ENCODE results near the gene SPCS3. TPM values are rescaled to one million over a fixed set of nuclear protein-coding genes. Genes with fewer than 3 reads are reported as not detected.
"Not testable (repeated sequence)": the region's sequence is repeated elsewhere in the genome, so short reads cannot be mapped to it uniquely, and the experiment has no call there.

Gene SPCS3
- total RNA-seq, 1 donor from 2014 or later: 118 TPM

GRCh38 chr4:176320976-176321361, 1.2 kb downstream of the SPCS3 start:
- H3K4me1 Mint-ChIP-seq (ENCODE audit: unreplicated experiment): peaks cover 40% of the 10 kb centered on the region
- H3K9me3 Mint-ChIP-seq (ENCODE audit: unreplicated experiment): no peaks in the 10 kb centered on the region

GRCh38 chr4:176321589-176321988, 1.8 kb downstream of the SPCS3 start:
- Mint-ChIP-seq H3K27me3 (ENCODE audit: unreplicated experiment) (no peaks in the 10 kb centered on the region), H3K27ac (ENCODE audit: unreplicated experiment) (peak overlapping the region; percentile 90), H3K4me3 (ENCODE audit: unreplicated experiment) (peak overlapping the region; percentile 88), H3K4me1 (ENCODE audit: unreplicated experiment) (peaks cover 40% of the 10 kb centered on the region), H3K9me3 (ENCODE audit: unreplicated experiment) (no peaks in the 10 kb centered on the region), H3K36me3 (ENCODE audit: unreplicated experiment) (peaks cover 4% of the 10 kb centered on the region)
- DNase-seq (ENCODE audit: extremely low spot score, unreplicated experiment): no peak
- TF ChIP-seq, protein P1, sequence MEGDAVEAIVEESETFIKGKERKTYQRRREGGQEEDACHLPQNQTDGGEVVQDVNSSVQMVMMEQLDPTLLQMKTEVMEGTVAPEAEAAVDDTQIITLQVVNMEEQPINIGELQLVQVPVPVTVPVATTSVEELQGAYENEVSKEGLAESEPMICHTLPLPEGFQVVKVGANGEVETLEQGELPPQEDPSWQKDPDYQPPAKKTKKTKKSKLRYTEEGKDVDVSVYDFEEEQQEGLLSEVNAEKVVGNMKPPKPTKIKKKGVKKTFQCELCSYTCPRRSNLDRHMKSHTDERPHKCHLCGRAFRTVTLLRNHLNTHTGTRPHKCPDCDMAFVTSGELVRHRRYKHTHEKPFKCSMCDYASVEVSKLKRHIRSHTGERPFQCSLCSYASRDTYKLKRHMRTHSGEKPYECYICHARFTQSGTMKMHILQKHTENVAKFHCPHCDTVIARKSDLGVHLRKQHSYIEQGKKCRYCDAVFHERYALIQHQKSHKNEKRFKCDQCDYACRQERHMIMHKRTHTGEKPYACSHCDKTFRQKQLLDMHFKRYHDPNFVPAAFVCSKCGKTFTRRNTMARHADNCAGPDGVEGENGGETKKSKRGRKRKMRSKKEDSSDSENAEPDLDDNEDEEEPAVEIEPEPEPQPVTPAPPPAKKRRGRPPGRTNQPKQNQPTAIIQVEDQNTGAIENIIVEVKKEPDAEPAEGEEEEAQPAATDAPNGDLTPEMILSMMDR (IDR thresholded peaks at IDR 0.05): no peak

More at GRCh38 chr4:176320976-176321361, 1.2 kb downstream of the SPCS3 start:
- Mint-ChIP-seq H3K4me3 (ENCODE audit: unreplicated experiment) (peak overlapping the region; percentile 88), H3K36me3 (ENCODE audit: unreplicated experiment) (peaks cover 4% of the 10 kb centered on the region), H3K27me3 (ENCODE audit: unreplicated experiment) (no peaks in the 10 kb centered on the region), H3K27ac (ENCODE audit: unreplicated experiment) (peak overlapping the region; percentile 90)
- TF ChIP-seq, protein P1 (IDR thresholded peaks at IDR 0.05): no peak
- no peak for DNase-seq (ENCODE audit: extremely low spot score, unreplicated experiment)

- H3K4me1 Mint-ChIP-seq (ENCODE audit: unreplicated experiment): peaks cover 39% of the 10 kb centered on the region
- H3K36me3 Mint-ChIP-seq (ENCODE audit: unreplicated experiment): peaks cover 11% of the 10 kb centered on the region
- no peaks in the 10 kb centered on the region for H3K9me3 Mint-ChIP-seq (ENCODE audit: unreplicated experiment)
- TF ChIP-seq, protein P1 (IDR thresholded peaks at IDR 0.05): no peak
- H3K27ac Mint-ChIP-seq (ENCODE audit: unreplicated experiment): peak overlapping the region; percentile 67
- no peak for DNase-seq (ENCODE audit: extremely low spot score, unreplicated experiment)
- no peaks in the 10 kb centered on the region for H3K27me3 Mint-ChIP-seq (ENCODE audit: unreplicated experiment)
- H3K4me3 Mint-ChIP-seq (ENCODE audit: unreplicated experiment): no peak overlapping the region
Measured at GRCh38 chr4:176323511-176324160, 3.9 kb downstream of the SPCS3 start.

DNA sequence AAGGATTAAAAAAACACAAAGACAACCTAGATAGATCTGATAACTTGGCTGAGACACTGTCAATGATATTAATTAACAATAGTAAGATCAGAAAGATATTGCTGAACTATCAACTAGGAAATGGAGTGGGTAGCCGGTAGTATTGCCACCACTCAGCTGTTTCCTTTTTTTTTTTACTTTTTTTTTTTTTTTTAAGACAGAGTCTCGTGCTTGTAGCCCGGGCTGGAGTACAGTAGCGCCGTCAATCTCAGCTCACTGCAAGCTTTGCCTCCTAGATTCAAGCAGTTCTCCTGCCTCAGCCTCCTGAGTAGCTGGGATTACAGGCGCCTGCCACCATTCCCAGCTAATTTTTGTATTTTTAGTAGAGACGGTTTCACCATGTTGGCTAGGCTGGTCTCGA, 5.1 kb downstream of the SPCS3 start:
- not testable (repeated sequence) for DNase-seq (ENCODE audit: extremely low spot score, unreplicated experiment); H3K27ac Mint-ChIP-seq (ENCODE audit: unreplicated experiment); H3K4me3 Mint-ChIP-seq (ENCODE audit: unreplicated experiment); H3K27me3 Mint-ChIP-seq (ENCODE audit: unreplicated experiment); H3K9me3 Mint-ChIP-seq (ENCODE audit: unreplicated experiment)
- Mint-ChIP-seq H3K36me3 (ENCODE audit: unreplicated experiment) (peaks cover 11% of the 10 kb centered on the region), H3K4me1 (ENCODE audit: unreplicated experiment) (peaks cover 34% of the 10 kb centered on the region)

- peaks cover 9% of the 10 kb centered on the region for H3K4me1 Mint-ChIP-seq (ENCODE audit: unreplicated experiment)
- peaks cover 24% of the 10 kb centered on the region for H3K36me3 Mint-ChIP-seq (ENCODE audit: unreplicated experiment)
- no peak for DNase-seq (ENCODE audit: extremely low spot score, unreplicated experiment)
- H3K27me3 Mint-ChIP-seq (ENCODE audit: unreplicated experiment): no peaks in the 10 kb centered on the region
- TF ChIP-seq, protein P1 (IDR thresholded peaks at IDR 0.05): no peak
- H3K4me3 Mint-ChIP-seq (ENCODE audit: unreplicated experiment): no peak overlapping the region
- H3K9me3 Mint-ChIP-seq (ENCODE audit: unreplicated experiment): no peaks in the 10 kb centered on the region
- H3K27ac Mint-ChIP-seq (ENCODE audit: unreplicated experiment): no peak overlapping the region
Measured at GRCh38 chr4:176333076-176333475, 13.3 kb downstream of the SPCS3 start.
